H7 (cell line): ENCODE results near the gene PPP2R5D. TPM values are rescaled to one million over a fixed set of nuclear protein-coding genes. Genes with fewer than 3 reads are reported as not detected.

Experiments
- DNase-seq: peaks from one replicate; pipeline ENCODE4 v3.0.0; 2012
- H3K27me3 ChIP-seq: 2 replicates; pipeline ENCODE4 v1.6.0; 2011; ENCODE audit warnings: mild to moderate bottlenecking, low read length; ENCODE audit not compliant: control insufficient read depth, insufficient read depth
- H3K36me3 ChIP-seq: replicated peaks from 2 replicates; pipeline ENCODE4 v1.5.1; 2011; ENCODE audit warnings: low read length; ENCODE audit not compliant: control insufficient read depth, insufficient read depth
- H3K4me3 ChIP-seq: 2 replicates; pipeline ENCODE4 v1.5.1; 2011; ENCODE audit warnings: low read depth, mild to moderate bottlenecking, control low read depth, low read length, moderate library complexity; ENCODE audit not compliant: insufficient read depth
- total RNA-seq: library from RNA; depleted of rRNA; stranded (reverse); fragments of >200 nt; shearing (Covaris generic); gene quantifications from 2 replicates; pipeline ENCODE4 v1.2.3, GENCODE V29; 2014; rRNA removed

PPP2R5D gene
- total RNA-seq, 1 experiment from 2014 or later: 62.8 TPM

DNA sequence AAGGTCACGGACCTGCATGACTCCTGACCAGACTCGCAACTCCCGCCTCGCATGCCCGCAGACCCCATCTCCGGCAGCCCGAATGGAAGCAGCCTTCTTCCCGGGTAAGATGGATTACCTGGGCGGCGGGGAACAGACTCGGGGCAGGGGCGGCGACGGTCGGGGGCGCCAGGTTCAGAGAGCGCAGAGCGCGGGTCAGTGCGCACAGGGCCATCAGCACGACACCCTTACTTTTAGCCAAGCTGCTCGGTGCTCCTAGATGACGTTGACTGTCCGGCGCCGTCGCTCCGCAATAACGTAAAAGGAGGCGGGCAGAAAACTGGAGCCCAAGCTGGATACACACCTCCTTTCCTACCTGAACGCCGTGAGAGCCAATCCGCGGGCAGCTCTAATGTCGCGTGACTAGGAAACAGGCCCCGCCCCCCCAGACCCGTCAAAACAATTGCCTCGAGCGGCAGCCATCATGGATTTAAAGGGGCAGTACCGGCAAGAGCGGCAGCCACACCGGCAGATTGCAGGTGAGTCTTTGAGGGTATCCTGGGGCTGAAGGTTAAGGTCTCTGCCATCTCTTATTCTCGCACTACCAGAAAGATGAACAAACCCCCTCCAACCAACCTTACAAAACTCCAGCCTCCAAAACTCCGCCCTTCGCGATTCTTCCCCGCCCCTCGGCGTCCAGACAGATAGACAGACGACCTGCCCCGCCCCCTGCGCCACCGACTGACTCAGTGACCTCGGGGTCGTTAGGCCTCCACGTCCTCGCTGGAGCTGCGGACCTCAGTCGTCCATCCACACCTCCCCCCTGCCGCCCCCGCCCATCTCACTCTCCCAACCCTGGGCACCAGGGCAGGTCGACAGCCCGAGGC is 75.0 kb downstream of the PPP2R5D start, which contains the start of the genes KLC4 and MRPL2:
Gene KLC4 (plus strand): TSS at position 464 of the 866 bp plus-strand sequence. CDS start 1,705 bp downstream, outside the sequence.
Gene MRPL2 (minus strand): TSS at position 267 of the 866 bp plus-strand sequence. CDS start 53 bp downstream, at position 214.
- H3K4me3 ChIP-seq: peak within 1 kb of the TSS; percentile 87
- peak; percentile 100 for DNase-seq
- H3K27me3 ChIP-seq: no peaks in the 10 kb centered on the region
- H3K36me3 ChIP-seq: peaks cover 5% of the 10 kb centered on the region

GRCh38 chr6:43060034-43060754 is 75.8 kb downstream of the PPP2R5D start:
- Histone ChIP-seq H3K4me3 (peak overlapping the region; percentile 87), H3K27me3 (no peaks in the 10 kb centered on the region), H3K36me3 (peaks cover 5% of the 10 kb centered on the region)
- peak; percentile 82 for DNase-seq

GRCh38 chr6:43060755-43061633 is 76.6 kb downstream of the PPP2R5D start:
- DNase-seq: no peak
- Histone ChIP-seq H3K27me3 (no peaks in the 10 kb centered on the region), H3K4me3 (no peak overlapping the region; the same call in 1 of the 2 replicates), H3K36me3 (peaks cover 5% of the 10 kb centered on the region)

DNA sequence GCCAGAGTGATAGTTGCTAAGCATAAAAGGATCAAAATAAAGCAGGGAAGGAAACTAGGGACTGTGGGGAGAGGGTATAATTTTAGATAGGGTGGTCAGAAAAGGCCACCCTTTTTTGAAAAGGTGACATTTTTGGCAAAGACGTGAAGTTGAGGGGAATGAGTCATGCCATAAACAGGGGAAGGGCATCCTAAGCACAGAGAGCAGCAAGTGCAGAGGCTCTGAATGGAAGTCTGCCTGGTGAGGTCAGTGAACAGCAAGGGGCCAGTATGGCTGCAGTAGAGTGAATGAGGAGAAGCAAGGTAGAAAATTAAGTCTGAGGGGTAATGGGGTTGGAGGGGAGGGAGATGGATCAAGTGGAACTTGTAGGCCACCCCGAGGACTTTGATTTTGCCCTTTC is 77.5 kb downstream of the PPP2R5D start:
- Histone ChIP-seq H3K36me3 (peaks cover 7% of the 10 kb centered on the region), H3K4me3 (no peak overlapping the region), H3K27me3 (no peaks in the 10 kb centered on the region)
- DNase-seq: no peak

Other genes starting within 250 kb of the PPP2R5D start
- gene TBCC, start 238.5 kb upstream of the PPP2R5D start, total RNA-seq: 57.0 and 65.8 TPM in 2 replicates
- gene BICRAL, start 202.5 kb upstream of the PPP2R5D start, total RNA-seq: 6.0 and 8.8 TPM in 2 replicates
- 114 and 125 TPM in 2 replicates for gene RPL7L1, start 105.0 kb upstream of the PPP2R5D start, total RNA-seq
- gene PTCRA, start 68.5 kb upstream of the PPP2R5D start, total RNA-seq: not detected in 2 replicates
- gene CNPY3, start 55.1 kb upstream of the PPP2R5D start, total RNA-seq: 34.5 and 37.8 TPM in 2 replicates
- gene GNMT, start 23.8 kb upstream of the PPP2R5D start, total RNA-seq: 0.10 and 0.33 TPM in 2 replicates
- gene PEX6, start 5.4 kb upstream of the PPP2R5D start, total RNA-seq: 47.5 and 52.5 TPM in 2 replicates
- gene MEA1, start 29.4 kb downstream of the PPP2R5D start, total RNA-seq: 81.3 and 102 TPM in 2 replicates
- 226 and 253 TPM in 2 replicates for gene KLHDC3, start 29.7 kb downstream of the PPP2R5D start, total RNA-seq
- 100 and 106 TPM in 2 replicates for gene RRP36, start 37.1 kb downstream of the PPP2R5D start, total RNA-seq
- 19.6 and 39.2 TPM in 2 replicates for gene CUL7, start 69.3 kb downstream of the PPP2R5D start, total RNA-seq
- 79.1 and 82.1 TPM in 2 replicates for gene MRPL2, start 74.9 kb downstream of the PPP2R5D start, total RNA-seq
- 24.8 and 30.2 TPM in 2 replicates for gene KLC4, start 75.1 kb downstream of the PPP2R5D start, total RNA-seq
- gene PTK7, start 91.7 kb downstream of the PPP2R5D start, total RNA-seq: 143 and 163 TPM in 2 replicates
- 48.3 and 52.2 TPM in 2 replicates for gene SRF, start 186.7 kb downstream of the PPP2R5D start, total RNA-seq
- gene CUL9, start 197.6 kb downstream of the PPP2R5D start, total RNA-seq: 9.4 and 10.9 TPM in 2 replicates
- gene DNPH1, start 244.9 kb downstream of the PPP2R5D start, total RNA-seq: 73.6 and 85.3 TPM in 2 replicates